Measurements from ENCODE around the gene EXOC3L4. TPM values are rescaled to one million over a fixed set of nuclear protein-coding genes. Genes with fewer than 3 reads are reported as not detected.

The EXOC3L4 gene
- total and polyA plus RNA-seq, 2 donors (not counting 3 experiments of a cell fraction or from before 2014, with no cell fraction given): not detected

DNA sequence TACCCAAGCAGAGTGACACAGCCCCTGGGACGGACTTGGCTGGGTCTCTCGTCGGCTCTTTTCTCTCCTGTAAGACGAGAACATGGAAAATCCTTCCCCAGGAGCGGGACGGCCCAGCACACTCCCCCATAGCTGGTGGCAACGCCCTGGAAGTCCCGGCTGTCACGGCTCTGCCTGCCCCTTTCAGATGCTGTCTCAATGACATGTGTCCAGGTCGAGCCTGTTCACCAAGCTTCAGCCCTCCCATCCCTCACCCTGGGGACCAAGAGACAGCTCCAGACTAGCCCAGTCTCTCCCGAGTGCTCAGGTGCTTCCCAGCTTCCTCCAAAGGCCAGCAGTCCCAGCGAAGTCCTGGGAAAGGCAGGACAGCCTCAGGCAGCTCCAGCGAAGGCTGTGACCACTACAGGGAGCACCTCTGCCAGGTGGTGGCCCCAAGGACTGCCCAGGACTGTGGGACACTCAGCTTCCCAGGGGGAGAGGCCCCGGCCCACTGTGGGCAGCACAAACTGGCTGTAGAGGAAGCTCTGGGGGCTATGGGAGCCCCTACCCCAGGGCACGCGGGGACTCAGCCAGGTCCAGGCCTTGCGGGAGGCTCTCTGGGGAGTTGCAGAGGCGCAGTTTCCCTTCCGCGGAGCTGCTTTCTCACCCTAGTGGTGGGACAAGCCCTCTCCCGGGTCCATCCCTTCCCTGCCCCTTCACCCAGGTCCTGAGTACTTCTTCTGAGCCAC lies 62.3 kb downstream of the EXOC3L4 start:
- no peak overlapping the region for H3K4me3 ChIP-seq (replicated peaks in 1 of 3; ENCODE audit: insufficient read depth in 1 of 3, low read depth in 1 of 3, low read length in 3 of 3)
- BruUV-seq (replicated peaks): no TSS peak
- peaks cover 3 to 5% of the 10 kb centered on the region in 2 experiments for H3K27me3 ChIP-seq (ENCODE audit: control insufficient read depth in 2 of 2, insufficient read depth in 2 of 2, low read length in 2 of 2)
- H2AFZ ChIP-seq (ENCODE audit: low read depth, low read length): no peak overlapping the region
- H3K27ac ChIP-seq (ENCODE audit: insufficient read depth, low read depth, low read length): no peak overlapping the region
- H3K79me2 ChIP-seq (ENCODE audit: control insufficient read depth, insufficient read depth, low read length): no peaks in the 10 kb centered on the region
- no peak overlapping the region for H3K4me2 ChIP-seq (ENCODE audit: insufficient read depth, low read length)
- DNase-seq (ENCODE audit: low read depth, low spot score): no peak
- no peak overlapping the region for H3K9ac ChIP-seq (replicated peaks; ENCODE audit: extremely low read depth, insufficient read depth, low read length)
- H3K9me1 ChIP-seq (replicated peaks; ENCODE audit: control insufficient read depth, extremely low read depth, insufficient read depth, low read length): no peaks in the 10 kb centered on the region
- ChIA-PET CTCF (interaction anchor here (0.8 to 3.8 kb wide), 3 partner anchors 8 to 51 kb away, joined by 4 to 18 read pairs (median 6); no protein-coding TSS in a partner anchor), POLR2A (no interaction called here)
- H4K20me1 ChIP-seq (replicated peaks; ENCODE audit: control insufficient read depth, extremely low read depth, insufficient read depth, low read length): no peaks in the 10 kb centered on the region
- no peaks in the 10 kb centered on the region for H3K4me1 ChIP-seq (ENCODE audit: control insufficient read depth, extremely low read depth, insufficient read depth, low read length)
- dilution Hi-C loops (cut with MboI; ENCODE audit: extremely low pct_ligation_motif_present, low sequenced_read_pairs): no loop called here
- no peak for FAIRE-seq
- H3K9me3 ChIP-seq (replicated peaks; ENCODE audit: control insufficient read depth, insufficient read depth, low read length): no peaks in the 10 kb centered on the region
- H3K36me3 ChIP-seq (ENCODE audit: control insufficient read depth in 2 of 2, extremely low read depth in 1 of 2, insufficient read depth in 2 of 2, low read length in 2 of 2): no peaks in the 10 kb centered on the region
- intact Hi-C loops (cut with micrococcal nuclease): no loop called here
- TF ChIP-seq GATA2 (IDR thresholded peaks at IDR 0.05; ENCODE audit: insufficient read depth, insufficient read length, low read depth, low read length) (no peak), POLR2A (IDR thresholded peaks at IDR 0.05; ENCODE audit: low read depth, low read length) (no peak), MYC (IDR thresholded peaks at IDR 0.05; ENCODE audit: low read depth, low read length) (no peak), EZH2 (IDR thresholded peaks at IDR 0.05; ENCODE audit: borderline replicate concordance, low read depth, low read length, severe bottlenecking) (no peak)

DNA sequence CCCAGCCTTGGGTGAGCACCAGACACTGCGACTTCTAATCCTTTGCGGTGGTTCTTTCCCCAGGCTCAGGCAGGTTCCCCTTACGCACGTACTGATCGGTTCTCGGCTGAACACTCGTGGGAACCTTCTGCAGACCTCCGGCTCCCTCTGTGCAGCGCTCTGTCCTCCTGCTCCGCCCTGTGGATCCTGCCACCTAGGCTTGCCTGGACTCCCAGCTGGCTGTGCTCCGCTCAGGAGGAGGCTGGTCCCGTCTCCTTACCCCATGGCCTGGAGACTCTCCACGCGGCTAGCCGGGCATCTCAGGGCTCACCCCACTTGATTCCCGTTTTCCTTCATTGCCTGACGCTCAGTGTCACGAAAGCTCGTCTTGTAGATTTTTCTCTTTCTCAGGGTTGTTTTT lies 63.4 kb downstream of the EXOC3L4 start:
- no peak for DNase-seq (ENCODE audit: low read depth, low spot score)
- Histone ChIP-seq H3K4me2 (ENCODE audit: insufficient read depth, low read length) (no peak overlapping the region), H3K27ac (ENCODE audit: insufficient read depth, low read depth, low read length) (no peak overlapping the region), H4K20me1 (replicated peaks; ENCODE audit: control insufficient read depth, extremely low read depth, insufficient read depth, low read length) (no peaks in the 10 kb centered on the region), H3K36me3 (ENCODE audit: control insufficient read depth in 2 of 2, extremely low read depth in 1 of 2, insufficient read depth in 2 of 2, low read length in 2 of 2) (no peaks in the 10 kb centered on the region), H3K9me3 (replicated peaks; ENCODE audit: control insufficient read depth, insufficient read depth, low read length) (no peaks in the 10 kb centered on the region), H2AFZ (ENCODE audit: low read depth, low read length) (no peak overlapping the region), H3K27me3 (ENCODE audit: control insufficient read depth in 2 of 2, insufficient read depth in 2 of 2, low read length in 2 of 2) (peaks cover 9 to 11% of the 10 kb centered on the region in 2 experiments), H3K4me3 (replicated peaks in 1 of 3; ENCODE audit: insufficient read depth in 1 of 3, low read depth in 1 of 3, low read length in 3 of 3) (no peak overlapping the region), H3K79me2 (ENCODE audit: control insufficient read depth, insufficient read depth, low read length) (no peaks in the 10 kb centered on the region), H3K9ac (replicated peaks; ENCODE audit: extremely low read depth, insufficient read depth, low read length) (no peak overlapping the region), H3K4me1 (ENCODE audit: control insufficient read depth, extremely low read depth, insufficient read depth, low read length) (no peaks in the 10 kb centered on the region), H3K9me1 (replicated peaks; ENCODE audit: control insufficient read depth, extremely low read depth, insufficient read depth, low read length) (no peaks in the 10 kb centered on the region)
- no peak for FAIRE-seq
- no TSS peak for BruUV-seq (replicated peaks)
- TF ChIP-seq EZH2 (IDR thresholded peaks at IDR 0.05; ENCODE audit: borderline replicate concordance, low read depth, low read length, severe bottlenecking): no peak
- no peak for TF ChIP-seq CTCF (IDR thresholded peaks at IDR 0.05; ENCODE audit: extremely low read depth in 1 of 2, insufficient read depth in 1 of 2, low read depth in 1 of 2, low read length in 2 of 2)
- TF ChIP-seq POLR2A (IDR thresholded peaks at IDR 0.05; ENCODE audit: low read depth, low read length): no peak
- TF ChIP-seq, protein P1, sequence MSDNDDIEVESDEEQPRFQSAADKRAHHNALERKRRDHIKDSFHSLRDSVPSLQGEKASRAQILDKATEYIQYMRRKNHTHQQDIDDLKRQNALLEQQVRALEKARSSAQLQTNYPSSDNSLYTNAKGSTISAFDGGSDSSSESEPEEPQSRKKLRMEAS (IDR thresholded peaks at IDR 0.05; ENCODE audit: insufficient read depth, insufficient read length): no peak
- TF ChIP-seq POLR2AphosphoS5 (IDR thresholded peaks at IDR 0.05; ENCODE audit: insufficient read depth, low read depth, low read length): no peak
- TF ChIP-seq MYC (IDR thresholded peaks at IDR 0.05; ENCODE audit: low read depth, low read length): no peak
- no peak for TF ChIP-seq FOS (IDR thresholded peaks at IDR 0.05; ENCODE audit: borderline replicate concordance, insufficient read depth, low read length)
- TF ChIP-seq GATA2 (IDR thresholded peaks at IDR 0.05; ENCODE audit: insufficient read depth, insufficient read length, low read depth, low read length): no peak
- TF ChIP-seq JUN (IDR thresholded peaks at IDR 0.05; ENCODE audit: borderline replicate concordance, insufficient read depth, insufficient read length, low read depth): no peak
- dilution Hi-C loops (cut with MboI; ENCODE audit: extremely low pct_ligation_motif_present, low sequenced_read_pairs): no loop called here
- CTCF ChIA-PET: interaction anchor here (0.6 to 3.8 kb wide), 4 partner anchors 10 to 69 kb away, joined by 4 to 18 read pairs (median 6); no protein-coding TSS in a partner anchor
- intact Hi-C loops (cut with micrococcal nuclease): no loop called here
- POLR2A ChIA-PET: interaction anchor here (0.6 kb wide), 1 partner anchor 77 kb away, joined by 5 read pairs; no protein-coding TSS in a partner anchor
